Activated CD4-positive, alpha-beta T cell treated with anti-CD3 and anti-CD28 coated beads, Interleukin-2, amount 50 U/mL, for 24 hours (primary cell): ENCODE measurements around the gene GNLY.
"Not testable (repeated sequence)": the region's sequence is repeated elsewhere in the genome, so short reads cannot be mapped to it uniquely, and the experiment has no call there.

Experiments used
- DNase-seq, 2 donors: peaks; one replicate each; pipeline ENCODE4 v3.0.0-alpha.2; 2020; ENCODE audit warnings: low read depth in 1 of 2, low spot score in 1 of 2

Gene GNLY

DNA sequence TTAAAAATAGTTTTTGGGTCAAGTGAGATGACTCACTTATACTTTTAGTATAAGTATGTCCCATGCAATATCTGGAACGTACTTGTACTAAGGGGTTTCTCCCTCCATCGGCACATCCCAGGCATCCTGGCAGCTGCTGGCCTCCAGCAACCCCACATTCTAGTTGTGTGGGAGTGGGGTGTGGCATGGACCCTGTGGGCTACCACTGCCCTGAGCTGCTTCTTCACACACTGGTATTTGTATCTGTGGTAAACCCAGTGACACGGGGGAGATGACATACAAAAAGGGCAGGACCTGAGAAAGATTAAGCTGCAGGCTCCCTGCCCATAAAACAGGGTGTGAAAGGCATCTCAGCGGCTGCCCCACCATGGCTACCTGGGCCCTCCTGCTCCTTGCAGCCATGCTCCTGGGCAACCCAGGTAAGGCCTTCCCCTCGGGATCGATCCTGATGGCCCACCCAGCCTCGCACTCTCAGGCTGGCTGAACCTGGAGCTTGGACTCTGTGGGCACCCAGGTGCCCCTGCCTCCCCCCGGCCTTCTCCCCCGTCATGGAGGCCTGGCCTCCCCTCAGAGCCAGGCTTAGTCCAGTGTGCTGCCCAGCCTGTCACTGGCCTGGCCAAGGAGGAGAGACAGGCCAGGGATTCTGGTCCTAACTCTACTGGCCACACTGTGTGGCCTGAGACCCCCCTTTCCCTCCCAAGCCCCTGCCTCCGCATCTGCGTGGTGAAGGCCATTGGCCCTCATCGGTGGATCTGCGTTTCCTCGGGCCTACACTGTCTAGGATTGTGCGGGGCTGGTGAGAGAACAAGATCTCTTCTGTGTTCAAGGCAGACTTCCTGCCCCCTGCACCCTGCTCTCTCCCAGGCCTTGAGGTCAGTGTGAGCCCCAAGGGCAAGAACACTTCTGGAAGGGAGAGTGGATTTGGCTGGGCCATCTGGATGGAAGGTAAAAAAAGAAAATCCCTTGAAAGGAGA is at the start of gene GNLY:
Gene GNLY, plus strand, starts transcription at position 307 of the 974 bp plus-strand sequence. Its CDS starts 61 bp downstream, at position 368.
- no peak for DNase-seq

DNA sequence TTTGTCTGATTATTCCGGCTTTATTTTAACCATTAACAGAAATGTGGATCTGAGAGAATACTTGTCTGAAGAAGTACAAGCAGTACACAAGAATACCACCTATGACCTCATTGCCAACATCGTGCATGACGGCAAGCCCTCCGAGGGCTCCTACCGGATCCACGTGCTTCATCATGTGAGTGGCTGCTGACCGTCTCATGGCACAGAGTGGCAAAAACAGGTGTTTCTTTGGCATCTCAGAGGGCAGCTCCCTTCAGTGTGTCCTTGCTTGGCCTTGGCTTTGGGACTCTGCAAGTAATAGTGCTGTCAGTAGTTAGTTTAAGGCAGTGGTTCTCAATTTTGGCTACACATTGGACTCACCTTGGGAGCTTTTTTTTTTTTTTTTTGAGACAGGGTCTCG is 49.2 kb upstream of the GNLY start:
- no peak for DNase-seq

DNA sequence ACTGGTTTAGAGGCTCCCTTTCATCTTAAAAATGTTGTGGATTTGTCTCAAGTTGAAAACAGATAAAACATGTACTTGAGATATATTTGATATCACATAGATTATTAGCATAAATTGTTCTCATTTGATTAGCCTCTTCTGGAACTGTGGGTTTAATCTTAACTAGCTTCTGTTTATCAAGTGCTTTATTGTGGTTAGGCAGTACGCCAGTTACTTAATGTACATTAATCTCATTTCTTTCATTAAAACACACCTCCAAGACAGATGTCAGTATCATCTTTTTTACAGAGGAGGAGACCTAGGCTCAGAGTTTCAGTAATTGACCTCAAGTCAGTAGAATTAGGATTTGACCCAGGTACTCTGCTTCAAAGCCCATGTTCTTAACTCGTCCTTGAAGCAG is 48.0 kb upstream of the GNLY start:
- DNase-seq, result no peak

DNA sequence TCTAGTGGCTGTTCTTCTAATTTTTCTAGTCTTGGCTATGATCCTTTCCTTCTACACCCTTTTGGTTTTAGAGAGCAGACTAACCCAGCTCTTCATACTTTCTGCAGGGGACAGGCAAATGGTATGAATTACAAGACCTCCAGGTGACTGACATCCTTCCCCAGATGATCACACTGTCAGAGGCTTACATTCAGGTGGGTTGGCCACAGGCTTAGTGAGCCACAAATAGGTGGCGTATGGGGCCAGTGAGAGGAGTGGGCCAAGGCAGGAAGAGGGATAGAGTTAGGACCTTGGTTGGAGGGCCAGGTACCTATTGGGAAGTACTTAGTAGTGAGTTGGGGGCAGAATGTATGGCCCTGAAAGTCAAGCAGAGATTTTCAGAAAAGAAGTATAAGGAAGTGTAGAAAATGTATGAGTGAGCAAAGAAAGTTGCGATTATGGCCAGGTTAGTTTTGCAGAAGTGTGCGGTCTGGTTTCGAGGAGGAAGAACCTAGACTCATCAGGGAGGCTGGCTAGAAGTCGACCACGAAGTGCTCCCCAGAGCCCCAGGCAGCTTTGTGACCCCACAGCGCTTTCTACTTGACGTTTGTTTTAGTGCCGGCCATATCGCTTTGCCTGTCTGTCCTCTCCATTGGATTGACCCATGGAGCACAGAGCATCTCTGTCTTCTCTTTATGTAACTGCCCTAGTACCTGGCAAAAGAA is 46.2 kb upstream of the GNLY start:
- no peak for DNase-seq

DNA sequence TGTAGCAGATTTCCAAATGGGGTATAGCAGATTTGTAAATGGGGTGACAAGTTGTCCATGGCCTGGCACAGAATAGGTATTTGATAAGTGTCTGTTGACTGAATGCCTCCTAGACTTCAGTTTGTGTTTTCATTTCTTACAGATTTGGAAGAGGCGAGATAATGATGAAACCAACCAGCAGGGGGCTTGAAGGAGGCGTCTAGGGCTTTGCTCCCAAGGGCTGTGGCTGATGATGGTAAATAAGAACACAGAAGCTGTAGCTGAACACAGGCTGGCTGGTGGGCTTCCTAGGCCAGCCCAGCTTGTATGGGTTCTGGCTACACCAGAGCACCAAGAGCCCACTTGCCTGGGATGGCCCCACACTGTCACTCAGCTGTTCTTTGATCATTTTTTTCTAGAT is 45.5 kb upstream of the GNLY start:
- no peak for DNase-seq

DNA sequence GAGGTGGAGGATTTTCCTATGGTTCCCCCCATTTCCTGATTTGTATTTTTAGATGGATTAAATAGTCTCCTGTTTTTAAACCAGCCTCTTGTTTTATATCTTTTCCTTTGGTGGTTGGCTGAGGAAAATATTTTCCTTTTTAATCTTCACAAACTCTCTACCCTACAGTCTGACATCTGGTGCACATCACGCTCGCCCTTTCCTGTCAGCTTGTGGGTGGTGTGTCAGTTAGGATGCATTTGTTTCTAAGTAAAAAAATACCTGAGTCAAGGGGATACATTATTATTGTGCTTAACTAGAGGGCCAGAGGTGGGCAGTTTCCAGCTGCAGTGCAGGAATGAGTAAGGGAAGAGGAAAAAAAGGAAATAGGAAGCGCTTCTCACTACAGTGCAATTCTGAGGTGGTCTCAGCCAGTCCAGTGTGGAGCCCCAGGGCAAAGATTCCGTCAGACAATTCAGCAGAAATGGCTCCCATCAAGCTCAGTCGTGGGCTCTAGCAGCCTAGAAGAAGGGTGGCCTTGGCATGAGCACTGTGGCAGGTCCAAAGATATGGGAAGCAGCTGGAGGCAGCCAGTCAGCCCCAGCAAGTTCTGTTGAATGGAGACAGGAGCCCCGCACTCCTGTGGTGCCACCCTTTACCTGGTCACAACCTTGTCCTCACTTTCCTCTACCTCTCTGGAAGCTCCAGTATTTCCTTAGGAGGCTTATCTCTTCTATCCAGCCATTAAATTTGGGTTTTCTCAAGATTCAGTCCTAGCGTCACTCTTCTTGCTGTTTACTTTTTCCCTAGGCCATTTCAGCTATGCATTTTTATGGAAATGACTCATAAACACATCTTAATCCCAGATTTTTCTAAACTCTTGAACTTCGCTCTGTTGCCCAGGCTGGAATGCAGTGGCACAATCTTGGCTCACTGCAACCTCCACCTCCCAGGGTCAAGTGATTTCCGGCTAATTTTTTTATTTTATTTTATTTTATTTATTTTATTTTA is 44.7 kb upstream of the GNLY start:
- no peak for DNase-seq

DNA sequence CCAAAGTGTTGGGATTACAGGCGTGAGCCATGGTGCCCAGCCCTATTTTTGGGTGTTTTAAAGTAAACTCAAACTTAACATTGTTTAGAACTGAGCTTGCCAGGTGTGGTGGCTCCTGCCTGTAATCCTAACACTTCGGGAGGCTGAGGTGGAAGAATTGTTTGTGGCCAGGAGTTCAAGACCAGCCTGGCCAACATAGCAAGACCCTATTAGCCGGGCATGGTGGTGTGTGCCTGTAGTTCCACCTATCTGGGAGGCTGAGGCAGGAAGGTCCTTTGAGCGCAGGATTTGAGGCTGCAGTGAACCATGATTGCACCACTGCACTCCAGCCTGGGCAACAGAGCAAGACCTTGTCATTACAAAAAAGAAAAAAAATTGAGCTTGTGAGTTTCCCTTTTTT is 43.7 kb upstream of the GNLY start:
- DNase-seq, result no peak

DNA sequence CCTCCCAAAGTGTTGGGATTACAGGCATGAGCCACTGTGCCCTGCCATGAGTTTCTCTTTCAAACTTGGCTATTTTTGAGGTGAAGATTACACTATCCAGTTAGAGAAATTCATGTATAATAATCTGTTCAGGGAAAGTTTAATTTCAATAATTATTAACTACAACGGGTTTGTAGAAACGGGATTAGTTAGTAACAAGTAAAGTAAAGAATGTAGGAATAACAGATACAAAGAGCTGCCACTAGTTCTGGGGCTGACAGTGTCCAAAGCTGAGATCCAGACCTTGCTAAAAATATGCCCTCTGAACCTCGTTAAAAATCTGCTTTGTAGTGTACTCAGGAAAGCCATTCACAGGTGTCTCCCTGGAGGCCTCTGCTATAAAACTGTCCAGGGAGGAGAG is 43.1 kb upstream of the GNLY start:
- no peak for DNase-seq

DNA sequence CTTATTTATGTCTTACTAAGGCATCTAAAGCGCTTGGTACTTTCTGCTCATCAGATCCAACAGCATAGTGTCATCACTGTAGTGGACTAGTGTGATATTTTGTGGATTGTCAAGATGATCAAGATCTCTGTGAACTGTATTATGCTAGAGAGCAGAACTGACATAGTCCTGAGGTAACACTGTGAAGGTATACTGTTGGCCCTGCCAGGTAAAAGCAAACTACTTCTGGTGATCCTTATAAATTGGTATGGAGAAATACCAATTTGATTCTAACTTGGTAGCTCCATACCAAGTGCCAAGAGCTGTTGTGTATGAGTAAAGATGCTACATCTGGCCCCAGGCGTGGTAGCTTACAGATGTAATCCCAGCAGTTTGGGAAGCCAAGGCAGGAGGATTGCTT is 42.1 kb upstream of the GNLY start:
- no peak for DNase-seq

DNA sequence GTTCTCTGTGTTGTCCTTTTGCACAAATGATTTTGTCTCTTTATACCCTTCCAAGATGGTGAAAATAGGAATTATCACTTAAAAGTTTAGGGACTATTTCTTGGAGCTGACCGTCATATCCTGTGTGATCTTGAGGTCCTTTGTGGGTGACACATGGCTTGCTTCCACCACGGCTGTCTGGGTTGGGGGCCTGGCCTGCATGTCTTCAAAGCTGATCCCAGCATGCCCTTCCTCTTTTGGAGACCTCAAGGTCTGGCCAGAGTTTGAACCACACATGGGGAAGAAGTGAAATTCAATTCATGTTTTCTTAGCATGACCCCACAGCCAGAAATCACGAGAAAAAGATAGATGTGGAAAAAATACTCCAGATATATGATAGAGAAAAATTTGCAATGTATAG is 40.2 kb upstream of the GNLY start:
- no peak for DNase-seq

DNA sequence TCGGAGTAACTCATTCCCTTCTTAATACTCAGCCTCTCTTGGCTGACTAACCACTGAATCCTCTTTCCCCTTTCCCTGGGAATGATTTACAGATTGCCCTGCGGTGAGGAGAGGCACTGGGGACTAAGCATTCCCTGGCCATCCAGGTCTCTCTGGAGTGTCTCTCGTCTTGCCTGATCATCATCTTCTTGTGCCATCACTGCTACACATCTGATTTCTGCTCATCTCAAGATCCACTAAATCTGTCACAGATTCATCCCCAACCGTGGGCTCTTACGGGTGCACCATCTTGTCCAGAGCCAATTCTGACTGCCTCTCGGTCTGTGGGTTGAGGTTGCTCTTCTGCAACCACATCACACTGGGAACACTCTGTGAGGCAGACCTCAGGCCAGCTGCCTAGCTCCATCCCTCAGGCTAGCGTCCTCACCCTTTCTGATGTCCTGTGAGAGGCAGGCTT is 38.2 kb upstream of the GNLY start:
- no peak for DNase-seq

DNA sequence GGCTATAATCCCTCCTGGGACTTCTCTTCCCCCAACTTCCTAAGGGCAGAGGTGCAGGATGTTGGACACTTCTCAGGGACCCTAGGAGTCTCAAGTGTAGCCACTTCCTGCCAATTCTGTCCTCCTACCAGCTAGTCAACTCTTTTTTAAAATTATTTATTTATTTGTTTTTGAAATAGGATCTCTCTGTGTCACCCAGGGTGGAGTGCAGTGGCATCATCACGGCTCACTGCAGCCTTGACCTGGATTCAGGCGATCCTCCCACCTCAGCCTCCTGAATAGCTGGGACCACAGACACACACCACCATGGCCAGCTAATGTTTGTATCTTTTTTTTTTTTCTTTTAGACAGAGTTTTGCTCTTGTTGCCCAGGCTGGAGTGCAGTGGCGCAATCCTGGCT is 37.7 kb upstream of the GNLY start:
- DNase-seq, result no peak

DNA sequence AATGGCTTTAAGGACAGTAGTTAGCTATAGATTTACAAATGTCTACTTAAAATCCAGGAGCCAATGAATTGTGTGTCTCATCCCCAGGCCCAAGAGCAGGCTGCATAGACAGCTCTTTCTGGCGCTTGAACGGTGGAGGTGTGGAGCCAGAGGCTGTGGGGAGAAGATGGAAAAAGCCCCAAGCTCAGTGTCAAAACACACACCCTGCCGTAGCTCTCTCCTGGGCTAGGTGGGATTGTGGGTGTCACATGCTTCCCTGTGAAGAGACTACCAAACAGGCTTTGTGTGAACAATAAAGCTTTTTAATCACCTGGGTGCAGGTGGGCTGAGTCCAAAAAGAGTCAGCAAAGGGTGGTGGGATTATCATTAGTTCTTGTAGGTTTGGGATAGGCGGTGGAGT is 36.8 kb upstream of the GNLY start:
- not testable (repeated sequence) for DNase-seq

DNA sequence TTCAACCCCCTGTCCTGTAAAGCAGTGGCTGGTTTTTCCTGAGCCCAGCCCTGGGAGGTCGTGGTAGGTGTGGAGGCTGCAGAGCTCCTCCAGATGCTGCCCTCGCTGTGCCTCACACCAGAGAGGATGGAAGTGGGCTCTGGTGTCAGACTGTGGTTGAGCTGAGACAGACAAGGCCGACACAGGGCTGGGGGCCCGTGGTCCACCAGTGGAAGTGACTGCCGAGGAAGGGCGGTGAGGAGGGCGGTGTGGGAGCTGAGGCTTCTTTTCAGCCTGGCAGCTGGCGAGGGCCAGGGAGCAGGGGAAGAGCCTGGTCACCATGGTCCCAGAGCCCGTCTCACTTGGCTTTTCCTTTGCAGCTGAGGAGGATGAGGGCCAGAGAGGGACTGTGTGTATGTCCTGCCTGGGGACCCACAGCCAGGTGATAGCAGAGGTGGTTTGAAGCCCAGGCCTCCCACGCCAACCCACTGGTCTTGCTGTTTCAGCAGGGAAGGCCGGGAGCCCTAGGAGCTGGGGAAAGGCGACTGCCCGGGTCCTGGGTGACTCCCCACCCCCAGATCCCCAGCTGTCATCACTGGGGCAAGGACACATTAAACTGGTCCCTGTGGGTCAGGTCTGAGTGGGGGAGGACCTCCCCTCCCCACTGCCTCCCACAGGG is 34.7 kb upstream of the GNLY start:
- DNase-seq, result no peak

DNA sequence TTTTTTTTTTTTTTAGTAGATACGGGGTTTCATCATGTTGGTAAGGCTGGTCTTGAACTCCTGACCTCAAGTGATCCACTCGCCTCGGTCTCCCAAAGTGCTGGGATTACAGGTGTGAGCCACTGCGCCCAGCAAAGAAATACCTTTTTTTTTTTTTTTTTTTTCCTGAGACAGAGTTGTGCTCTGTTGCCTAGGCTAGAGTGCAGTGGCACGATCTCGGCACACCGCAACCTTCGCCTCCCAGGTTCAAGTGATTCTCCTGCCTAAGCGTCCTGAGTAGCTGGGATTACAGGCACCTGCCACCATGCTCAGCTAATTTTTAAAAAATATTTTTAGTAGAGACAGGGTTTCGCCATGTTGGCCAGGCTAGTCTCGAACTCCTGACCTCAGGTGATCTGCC is 33.9 kb upstream of the GNLY start:
- DNase-seq, result not testable (repeated sequence)

DNA sequence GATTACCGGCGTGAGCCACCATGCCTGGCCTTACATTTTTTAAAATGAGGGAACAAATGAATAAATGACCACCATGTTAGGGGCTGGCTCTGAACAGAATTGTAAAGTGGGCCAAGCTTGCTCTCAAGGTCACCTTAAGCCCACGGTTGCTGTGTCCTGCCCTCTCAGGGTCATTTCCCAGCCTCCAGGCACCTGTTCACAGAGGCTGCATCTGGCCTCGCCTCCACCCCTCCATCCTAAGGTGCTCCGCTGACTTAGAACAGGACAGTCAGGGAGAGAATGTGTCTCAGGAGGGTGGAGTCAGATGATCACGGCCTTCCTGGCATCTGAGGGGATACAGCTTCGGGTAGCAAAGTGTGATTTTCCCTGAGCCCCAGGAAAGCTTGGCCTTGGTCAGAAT is 33.4 kb upstream of the GNLY start:
- no peak for DNase-seq

DNA sequence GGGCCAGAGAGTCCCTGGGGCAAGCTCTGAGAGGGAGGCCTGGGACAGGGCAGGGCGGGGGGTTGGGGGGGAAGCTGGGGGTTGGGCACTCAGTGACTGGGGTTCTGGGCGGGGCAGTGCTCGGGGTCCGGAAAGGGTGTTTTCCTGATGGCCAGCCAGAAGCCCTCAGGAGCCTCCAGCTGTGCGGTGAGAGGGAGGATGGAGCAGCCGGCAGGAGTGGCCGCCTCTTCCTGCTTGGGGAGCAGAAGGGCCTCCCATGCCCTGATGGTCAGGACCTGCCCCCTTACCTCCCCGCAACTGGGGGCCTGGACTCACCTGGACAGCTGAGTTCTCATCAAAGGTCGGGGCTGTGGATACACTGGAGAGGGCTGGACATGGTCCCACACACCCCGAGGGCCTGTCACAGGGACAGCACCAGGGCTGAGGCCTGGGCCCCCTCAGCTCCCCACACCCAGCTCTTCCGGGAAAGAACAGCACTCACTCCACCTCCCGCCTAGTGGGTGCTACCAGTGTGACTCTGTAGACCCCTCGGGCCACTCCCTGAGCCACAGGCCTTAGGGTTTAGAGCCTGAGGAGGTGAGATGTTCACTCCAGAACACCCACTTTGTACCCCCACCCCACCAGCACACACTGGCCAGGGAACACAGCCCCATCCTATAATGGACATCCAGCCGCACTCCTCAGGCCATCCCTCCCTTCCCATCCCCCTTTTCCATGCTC is 32.9 kb upstream of the GNLY start:
- DNase-seq, result no peak

DNA sequence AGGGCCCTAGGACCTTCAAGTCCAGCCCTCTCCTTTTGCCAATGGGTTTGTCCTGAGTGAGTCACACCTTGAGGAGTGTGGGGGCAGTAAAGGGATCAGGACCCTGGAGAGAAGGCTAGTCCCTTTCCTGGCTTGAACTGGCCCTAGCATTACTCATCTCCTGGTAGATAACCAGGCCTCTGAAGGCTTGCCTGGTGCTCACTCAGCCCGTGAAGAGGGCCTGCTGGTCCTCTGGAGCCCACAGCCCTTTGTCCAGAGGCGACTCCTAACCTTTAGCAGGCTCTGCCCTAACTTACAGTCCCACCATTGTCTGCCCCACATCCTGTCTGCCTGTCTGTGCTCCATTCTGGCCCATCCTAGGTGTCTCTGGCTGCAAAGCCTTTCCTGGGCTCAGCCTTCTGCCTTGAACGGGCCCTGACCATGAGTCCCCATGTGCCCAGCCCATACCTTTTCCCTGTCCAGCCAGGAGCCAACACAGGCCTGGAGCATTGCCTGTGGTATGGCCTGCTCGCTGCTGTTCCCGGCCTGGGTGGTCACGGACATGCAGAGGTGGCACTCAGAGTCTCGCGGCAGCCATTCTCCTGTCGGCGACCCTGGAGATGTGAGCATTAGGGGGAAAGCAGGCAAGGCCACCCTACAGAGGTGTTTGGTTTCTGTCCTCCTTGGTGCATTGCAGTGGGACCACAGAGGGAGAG is 31.1 kb upstream of the GNLY start:
- DNase-seq, result no peak
